DOHH2 (cell line): ENCODE data around the gene NFKB1.

Experiments
- EZH2phosphoT487 ChIP-seq: fragments of 200-600 bp; sonication (generic); IDR thresholded peaks from 2 replicates; pipeline ENCODE4 v1.6.1; 2017; ENCODE audit warnings: borderline replicate concordance, mild to moderate bottlenecking, antibody characterized with exemption, low read length, moderate library complexity, mixed read lengths
- TF ChIP-seq, protein P1 (sequence below): fragments of 200-600 bp; sonication (generic); IDR thresholded peaks from one replicate; pipeline ENCODE4 v1.5.1; 2014; ENCODE audit warnings: antibody characterized with exemption, mild to moderate bottlenecking, low read depth, low read length; ENCODE audit not compliant: poor library complexity, severe bottlenecking

DNA sequence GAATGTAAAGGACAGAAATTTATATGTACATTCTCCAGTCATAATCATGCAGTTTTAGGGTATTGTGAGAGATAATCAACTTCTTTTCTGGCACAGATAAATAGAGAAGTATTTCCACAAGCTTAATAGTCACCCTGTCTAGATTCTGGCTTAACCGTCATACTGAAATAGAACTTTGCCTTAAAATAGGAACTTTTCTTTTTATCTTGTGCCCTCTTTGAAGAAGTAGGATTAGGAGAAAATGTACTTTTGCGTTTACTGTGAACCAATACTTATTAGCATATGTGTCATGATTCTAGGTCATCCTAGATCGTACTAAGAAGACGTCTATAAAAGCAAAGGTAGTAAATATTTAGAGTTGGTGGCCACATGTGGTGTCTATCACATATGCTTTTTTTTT is 95.4 kb downstream of the NFKB1 start:
- TF ChIP-seq, protein P1, sequence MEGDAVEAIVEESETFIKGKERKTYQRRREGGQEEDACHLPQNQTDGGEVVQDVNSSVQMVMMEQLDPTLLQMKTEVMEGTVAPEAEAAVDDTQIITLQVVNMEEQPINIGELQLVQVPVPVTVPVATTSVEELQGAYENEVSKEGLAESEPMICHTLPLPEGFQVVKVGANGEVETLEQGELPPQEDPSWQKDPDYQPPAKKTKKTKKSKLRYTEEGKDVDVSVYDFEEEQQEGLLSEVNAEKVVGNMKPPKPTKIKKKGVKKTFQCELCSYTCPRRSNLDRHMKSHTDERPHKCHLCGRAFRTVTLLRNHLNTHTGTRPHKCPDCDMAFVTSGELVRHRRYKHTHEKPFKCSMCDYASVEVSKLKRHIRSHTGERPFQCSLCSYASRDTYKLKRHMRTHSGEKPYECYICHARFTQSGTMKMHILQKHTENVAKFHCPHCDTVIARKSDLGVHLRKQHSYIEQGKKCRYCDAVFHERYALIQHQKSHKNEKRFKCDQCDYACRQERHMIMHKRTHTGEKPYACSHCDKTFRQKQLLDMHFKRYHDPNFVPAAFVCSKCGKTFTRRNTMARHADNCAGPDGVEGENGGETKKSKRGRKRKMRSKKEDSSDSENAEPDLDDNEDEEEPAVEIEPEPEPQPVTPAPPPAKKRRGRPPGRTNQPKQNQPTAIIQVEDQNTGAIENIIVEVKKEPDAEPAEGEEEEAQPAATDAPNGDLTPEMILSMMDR, result no peak
- TF ChIP-seq EZH2phosphoT487, result no peak
